GM12878 (cell line): ENCODE data around the gene SEC22C. TPM values are rescaled to one million over a fixed set of nuclear protein-coding genes. Genes with fewer than 3 reads are reported as not detected.

Experiments used
- TAF1 ChIP-seq: IDR thresholded peaks from 2 replicates; pipeline ENCODE4 v1.6.1; 2011; ENCODE audit warnings: mild to moderate bottlenecking, low read depth, low read length, borderline replicate concordance
- TCF12 ChIP-seq: IDR thresholded peaks from 2 replicates; pipeline ENCODE4 v1.6.1; 2011; ENCODE audit warnings: low read depth, mild to moderate bottlenecking, low read length
- ZNF274 ChIP-seq: IDR thresholded peaks from one replicate; pipeline ENCODE4 v1.8.0; 2011; ENCODE audit not compliant: insufficient read length, insufficient read depth
- polyA plus RNA-seq, 11 experiments: library from polyadenylated mRNA; depleted of rRNA in 4 of 11; unstranded in 6 of 11; stranded (reverse) in 5 of 11; fragments of >200 nt; fragmentation: Nextera tagmentation in 4 of 11; fragmentation: Illumina TruSeq in 1 of 11; extraction: Ambion mirVana in 4 of 11; extraction: Trizol in 1 of 11; gene quantifications; 1 replicate in 1 of 11; 2 replicates in 10 of 11; pipeline versions ENCODE4 v1.2.1 to v1.2.3, GENCODE V29; 2011 to 2016; ENCODE audit warnings: inconsistent platforms in 2 of 11, missing spikeins in 2 of 11, low read depth in 1 of 11
- total RNA-seq, 4 experiments: library from RNA; depleted of rRNA in 3 of 4; stranded (reverse); fragments of >200 nt in 3 of 4; fragmentation: Illumina TruSeq in 1 of 4; extraction: Trizol in 1 of 4; gene quantifications; 2 replicates each; pipeline versions ENCODE4 v1.2.1 to v1.2.3, GENCODE V29; 2013 to 2021
- TF ChIP-seq, protein P1 (sequence below): fragments of 450-650 bp; formaldehyde crosslinking; IDR thresholded peaks from 2 replicates; pipeline ENCODE4 v1.4.0; 2020; ENCODE audit warnings: mild to moderate bottlenecking, moderate library complexity
- TF ChIP-seq, protein P2 (sequence below): fragments of 450-650 bp; IDR thresholded peaks from 2 replicates; pipeline ENCODE4 v1.6.1; 2017; ENCODE audit warnings: mild to moderate bottlenecking, low read depth, inconsistent platforms; ENCODE audit not compliant: poor library complexity, severe bottlenecking
- TF ChIP-seq, protein P3 (sequence below): fragments of 450-650 bp; IDR thresholded peaks from 2 replicates; pipeline ENCODE4 v1.6.1; 2017; ENCODE audit warnings: low read depth, mild to moderate bottlenecking, moderate library complexity

SEC22C gene
- total and polyA plus RNA-seq, 10 of the 15 experiments (the other 5 are each of a cell fraction or from before 2014, with no cell fraction given): 15.6 to 47.0 (median 39.1) TPM

DNA sequence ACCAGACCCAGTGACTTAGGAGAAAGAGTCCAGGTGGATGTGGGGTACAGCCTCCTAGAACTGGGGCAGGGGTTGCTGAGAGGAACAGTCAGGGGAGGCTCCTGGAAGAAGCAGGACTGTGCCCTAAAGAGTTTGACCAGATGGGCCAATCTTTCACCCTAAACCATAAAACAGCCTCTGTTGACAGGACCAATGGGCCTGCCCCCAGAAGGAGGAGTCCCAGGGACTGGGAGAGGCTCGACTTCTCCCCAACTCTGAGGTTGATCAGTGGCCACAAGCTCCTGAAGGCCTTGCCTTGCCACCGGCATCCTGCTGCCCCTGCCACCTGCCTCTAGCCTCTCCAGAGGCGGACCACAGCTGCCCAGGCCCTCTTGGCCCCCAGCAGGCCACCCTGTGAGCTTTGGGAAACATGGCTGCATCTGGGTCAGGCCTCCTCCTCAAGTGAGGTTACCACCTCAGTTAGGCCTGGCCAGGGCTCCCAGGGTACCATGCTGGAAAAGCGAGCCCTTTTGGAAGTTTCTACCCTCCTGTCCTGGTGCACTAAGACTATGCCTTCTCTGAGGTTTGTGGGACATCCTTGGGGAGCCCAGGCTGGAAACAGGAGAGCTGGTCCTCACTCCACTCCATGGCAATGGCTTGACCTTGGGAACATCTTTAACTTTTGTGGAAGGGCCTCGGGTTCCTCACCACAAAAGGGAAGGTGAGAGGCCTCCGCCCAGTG, 76.5 kb downstream of the SEC22C start (continued):
- TF ChIP-seq, protein P1, sequence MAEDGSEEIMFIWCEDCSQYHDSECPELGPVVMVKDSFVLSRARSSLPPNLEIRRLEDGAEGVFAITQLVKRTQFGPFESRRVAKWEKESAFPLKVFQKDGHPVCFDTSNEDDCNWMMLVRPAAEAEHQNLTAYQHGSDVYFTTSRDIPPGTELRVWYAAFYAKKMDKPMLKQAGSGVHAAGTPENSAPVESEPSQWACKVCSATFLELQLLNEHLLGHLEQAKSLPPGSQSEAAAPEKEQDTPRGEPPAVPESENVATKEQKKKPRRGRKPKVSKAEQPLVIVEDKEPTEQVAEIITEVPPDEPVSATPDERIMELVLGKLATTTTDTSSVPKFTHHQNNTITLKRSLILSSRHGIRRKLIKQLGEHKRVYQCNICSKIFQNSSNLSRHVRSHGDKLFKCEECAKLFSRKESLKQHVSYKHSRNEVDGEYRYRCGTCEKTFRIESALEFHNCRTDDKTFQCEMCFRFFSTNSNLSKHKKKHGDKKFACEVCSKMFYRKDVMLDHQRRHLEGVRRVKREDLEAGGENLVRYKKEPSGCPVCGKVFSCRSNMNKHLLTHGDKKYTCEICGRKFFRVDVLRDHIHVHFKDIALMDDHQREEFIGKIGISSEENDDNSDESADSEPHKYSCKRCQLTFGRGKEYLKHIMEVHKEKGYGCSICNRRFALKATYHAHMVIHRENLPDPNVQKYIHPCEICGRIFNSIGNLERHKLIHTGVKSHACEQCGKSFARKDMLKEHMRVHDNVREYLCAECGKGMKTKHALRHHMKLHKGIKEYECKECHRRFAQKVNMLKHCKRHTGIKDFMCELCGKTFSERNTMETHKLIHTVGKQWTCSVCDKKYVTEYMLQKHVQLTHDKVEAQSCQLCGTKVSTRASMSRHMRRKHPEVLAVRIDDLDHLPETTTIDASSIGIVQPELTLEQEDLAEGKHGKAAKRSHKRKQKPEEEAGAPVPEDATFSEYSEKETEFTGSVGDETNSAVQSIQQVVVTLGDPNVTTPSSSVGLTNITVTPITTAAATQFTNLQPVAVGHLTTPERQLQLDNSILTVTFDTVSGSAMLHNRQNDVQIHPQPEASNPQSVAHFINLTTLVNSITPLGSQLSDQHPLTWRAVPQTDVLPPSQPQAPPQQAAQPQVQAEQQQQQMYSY: no peak
- TF ChIP-seq TAF1 (no peak), ZNF274 (no peak), TCF12 (no peak)
- TF ChIP-seq, protein P2, sequence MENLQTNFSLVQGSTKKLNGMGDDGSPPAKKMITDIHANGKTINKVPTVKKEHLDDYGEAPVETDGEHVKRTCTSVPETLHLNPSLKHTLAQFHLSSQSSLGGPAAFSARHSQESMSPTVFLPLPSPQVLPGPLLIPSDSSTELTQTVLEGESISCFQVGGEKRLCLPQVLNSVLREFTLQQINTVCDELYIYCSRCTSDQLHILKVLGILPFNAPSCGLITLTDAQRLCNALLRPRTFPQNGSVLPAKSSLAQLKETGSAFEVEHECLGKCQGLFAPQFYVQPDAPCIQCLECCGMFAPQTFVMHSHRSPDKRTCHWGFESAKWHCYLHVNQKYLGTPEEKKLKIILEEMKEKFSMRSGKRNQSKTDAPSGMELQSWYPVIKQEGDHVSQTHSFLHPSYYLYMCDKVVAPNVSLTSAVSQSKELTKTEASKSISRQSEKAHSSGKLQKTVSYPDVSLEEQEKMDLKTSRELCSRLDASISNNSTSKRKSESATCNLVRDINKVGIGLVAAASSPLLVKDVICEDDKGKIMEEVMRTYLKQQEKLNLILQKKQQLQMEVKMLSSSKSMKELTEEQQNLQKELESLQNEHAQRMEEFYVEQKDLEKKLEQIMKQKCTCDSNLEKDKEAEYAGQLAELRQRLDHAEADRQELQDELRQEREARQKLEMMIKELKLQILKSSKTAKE: no peak
- TF ChIP-seq, protein P3, sequence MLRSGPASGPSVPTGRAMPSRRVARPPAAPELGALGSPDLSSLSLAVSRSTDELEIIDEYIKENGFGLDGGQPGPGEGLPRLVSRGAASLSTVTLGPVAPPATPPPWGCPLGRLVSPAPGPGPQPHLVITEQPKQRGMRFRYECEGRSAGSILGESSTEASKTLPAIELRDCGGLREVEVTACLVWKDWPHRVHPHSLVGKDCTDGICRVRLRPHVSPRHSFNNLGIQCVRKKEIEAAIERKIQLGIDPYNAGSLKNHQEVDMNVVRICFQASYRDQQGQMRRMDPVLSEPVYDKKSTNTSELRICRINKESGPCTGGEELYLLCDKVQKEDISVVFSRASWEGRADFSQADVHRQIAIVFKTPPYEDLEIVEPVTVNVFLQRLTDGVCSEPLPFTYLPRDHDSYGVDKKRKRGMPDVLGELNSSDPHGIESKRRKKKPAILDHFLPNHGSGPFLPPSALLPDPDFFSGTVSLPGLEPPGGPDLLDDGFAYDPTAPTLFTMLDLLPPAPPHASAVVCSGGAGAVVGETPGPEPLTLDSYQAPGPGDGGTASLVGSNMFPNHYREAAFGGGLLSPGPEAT: no peak
